ENCODE results near the gene IRAK1. TPM values are rescaled to one million over a fixed set of nuclear protein-coding genes. Genes with fewer than 3 reads are reported as not detected.

IRAK1 gene
- polyA plus RNA-seq, 1 donor = 53.8 TPM

- WGBS (ENCODE audit: insufficient coverage, low lambda C conversion rate) = no CpG with 5 or more reads among the region's 20 CpGs
- peaks cover 30% of the 10 kb centered on the region for H3K36me3 ChIP-seq (ENCODE audit: control insufficient read depth, insufficient read depth, low read length)
- no peaks in the 10 kb centered on the region for H3K9me3 ChIP-seq (ENCODE audit: control insufficient read depth, low read depth, low read length)
- H3K4me1 ChIP-seq (ENCODE audit: control insufficient read depth, insufficient read depth, low read length) = peaks cover 40% of the 10 kb centered on the region
- H3K27me3 ChIP-seq (ENCODE audit: control insufficient read depth, insufficient read depth, low read length) = no peaks in the 10 kb centered on the region
- H3K4me3 ChIP-seq (ENCODE audit: low read length) = no peak overlapping the region
- H3K27ac ChIP-seq (ENCODE audit: low read length) = peak overlapping the region; percentile 80
- peak in 1 of 2 donors; percentile 34 for DNase-seq
Measured at GRCh38 chrX:154013614-154014360, 5.9 kb downstream of the IRAK1 start.

- Histone ChIP-seq H3K27ac (ENCODE audit: low read length) (peak overlapping the region; percentile 80), H3K9me3 (ENCODE audit: control insufficient read depth, low read depth, low read length) (no peaks in the 10 kb centered on the region), H3K27me3 (ENCODE audit: control insufficient read depth, insufficient read depth, low read length) (no peaks in the 10 kb centered on the region), H3K4me1 (ENCODE audit: control insufficient read depth, insufficient read depth, low read length) (peaks cover 36% of the 10 kb centered on the region), H3K4me3 (ENCODE audit: low read length) (no peak overlapping the region), H3K36me3 (ENCODE audit: control insufficient read depth, insufficient read depth, low read length) (peaks cover 30% of the 10 kb centered on the region)
- WGBS (ENCODE audit: insufficient coverage, low lambda C conversion rate) = no CpG with 5 or more reads among the region's 17 CpGs
- peak; percentile 35 to 36 for DNase-seq
Measured at GRCh38 chrX:154013001-154013421, 6.7 kb downstream of the IRAK1 start.

- H3K27ac ChIP-seq (ENCODE audit: low read length) = peak overlapping the region; percentile 80
- peaks cover 26% of the 10 kb centered on the region for H3K36me3 ChIP-seq (ENCODE audit: control insufficient read depth, insufficient read depth, low read length)
- H3K27me3 ChIP-seq (ENCODE audit: control insufficient read depth, insufficient read depth, low read length) = no peaks in the 10 kb centered on the region
- no CpG with 5 or more reads among the region's 17 CpGs for WGBS (ENCODE audit: insufficient coverage, low lambda C conversion rate)
- no peak overlapping the region for H3K4me3 ChIP-seq (ENCODE audit: low read length)
- peak; percentile 35 to 50 for DNase-seq
- no peaks in the 10 kb centered on the region for H3K9me3 ChIP-seq (ENCODE audit: control insufficient read depth, low read depth, low read length)
- H3K4me1 ChIP-seq (ENCODE audit: control insufficient read depth, insufficient read depth, low read length) = peaks cover 34% of the 10 kb centered on the region
Measured at GRCh38 chrX:154012336-154012991, 7.2 kb downstream of the IRAK1 start.

GRCh38 chrX:154011376-154012335 is 8.0 kb downstream of the IRAK1 start:
- no peak for DNase-seq
- no CpG with 5 or more reads among the region's 18 CpGs for WGBS (ENCODE audit: insufficient coverage, low lambda C conversion rate)
- H3K4me1 ChIP-seq (ENCODE audit: control insufficient read depth, insufficient read depth, low read length) = peaks cover 34% of the 10 kb centered on the region
- peaks cover 18% of the 10 kb centered on the region for H3K36me3 ChIP-seq (ENCODE audit: control insufficient read depth, insufficient read depth, low read length)
- no peaks in the 10 kb centered on the region for H3K27me3 ChIP-seq (ENCODE audit: control insufficient read depth, insufficient read depth, low read length)
- H3K9me3 ChIP-seq (ENCODE audit: control insufficient read depth, low read depth, low read length) = no peaks in the 10 kb centered on the region
- peak overlapping the region; percentile 80 for H3K27ac ChIP-seq (ENCODE audit: low read length)
- H3K4me3 ChIP-seq (ENCODE audit: low read length) = no peak overlapping the region

- H3K27me3 ChIP-seq (ENCODE audit: control insufficient read depth, insufficient read depth, low read length) = no peaks in the 10 kb centered on the region
- H3K4me3 ChIP-seq (ENCODE audit: low read length) = no peak overlapping the region
- H3K9me3 ChIP-seq (ENCODE audit: control insufficient read depth, low read depth, low read length) = no peaks in the 10 kb centered on the region
- H3K27ac ChIP-seq (ENCODE audit: low read length) = peak overlapping the region; percentile 90
- H3K4me1 ChIP-seq (ENCODE audit: control insufficient read depth, insufficient read depth, low read length) = peaks cover 34% of the 10 kb centered on the region
- WGBS (ENCODE audit: insufficient coverage, low lambda C conversion rate) = no CpG with 5 or more reads among the region's 18 CpGs
- DNase-seq = peak; percentile 83 to 87
- peaks cover 7% of the 10 kb centered on the region for H3K36me3 ChIP-seq (ENCODE audit: control insufficient read depth, insufficient read depth, low read length)
Measured at GRCh38 chrX:154010330-154011087, 9.2 kb downstream of the IRAK1 start.

GRCh38 chrX:154008521-154008920 is 11.2 kb downstream of the IRAK1 start:
- H3K27me3 ChIP-seq (ENCODE audit: control insufficient read depth, insufficient read depth, low read length) = no peaks in the 10 kb centered on the region
- WGBS (ENCODE audit: insufficient coverage, low lambda C conversion rate) = no CpG with 5 or more reads among the region's 4 CpGs
- no peak overlapping the region for H3K4me3 ChIP-seq (ENCODE audit: low read length)
- H3K4me1 ChIP-seq (ENCODE audit: control insufficient read depth, insufficient read depth, low read length) = peaks cover 30% of the 10 kb centered on the region
- no peaks in the 10 kb centered on the region for H3K9me3 ChIP-seq (ENCODE audit: control insufficient read depth, low read depth, low read length)
- no peak overlapping the region for H3K27ac ChIP-seq (ENCODE audit: low read length)
- peaks cover 7% of the 10 kb centered on the region for H3K36me3 ChIP-seq (ENCODE audit: control insufficient read depth, insufficient read depth, low read length)
- DNase-seq = no peak

- no peak overlapping the region for H3K4me3 ChIP-seq (ENCODE audit: low read length)
- WGBS (ENCODE audit: insufficient coverage, low lambda C conversion rate) = no CpG with 5 or more reads among the region's 20 CpGs
- no peak overlapping the region for H3K27ac ChIP-seq (ENCODE audit: low read length)
- peaks cover 5% of the 10 kb centered on the region for H3K36me3 ChIP-seq (ENCODE audit: control insufficient read depth, insufficient read depth, low read length)
- no peak for DNase-seq
- H3K4me1 ChIP-seq (ENCODE audit: control insufficient read depth, insufficient read depth, low read length) = peaks cover 14% of the 10 kb centered on the region
- H3K27me3 ChIP-seq (ENCODE audit: control insufficient read depth, insufficient read depth, low read length) = no peaks in the 10 kb centered on the region
- H3K9me3 ChIP-seq (ENCODE audit: control insufficient read depth, low read depth, low read length) = no peaks in the 10 kb centered on the region
Measured at GRCh38 chrX:154006947-154007346, 12.8 kb downstream of the IRAK1 start.

GRCh38 chrX:154004315-154004714 is 15.4 kb downstream of the IRAK1 start:
- no peaks in the 10 kb centered on the region for H3K27me3 ChIP-seq (ENCODE audit: control insufficient read depth, insufficient read depth, low read length)
- WGBS (ENCODE audit: insufficient coverage, low lambda C conversion rate) = 100% methylated on average over 2 of the region's 11 CpGs
- no peaks in the 10 kb centered on the region for H3K9me3 ChIP-seq (ENCODE audit: control insufficient read depth, low read depth, low read length)
- H3K4me3 ChIP-seq (ENCODE audit: low read length) = no peak overlapping the region
- H3K4me1 ChIP-seq (ENCODE audit: control insufficient read depth, insufficient read depth, low read length) = peaks cover 4% of the 10 kb centered on the region
- no peak overlapping the region for H3K27ac ChIP-seq (ENCODE audit: low read length)
- no peak for DNase-seq
- no peaks in the 10 kb centered on the region for H3K36me3 ChIP-seq (ENCODE audit: control insufficient read depth, insufficient read depth, low read length)

- peaks cover 5% of the 10 kb centered on the region for H3K4me1 ChIP-seq (ENCODE audit: control insufficient read depth, insufficient read depth, low read length)
- H3K36me3 ChIP-seq (ENCODE audit: control insufficient read depth, insufficient read depth, low read length) = no peaks in the 10 kb centered on the region
- H3K9me3 ChIP-seq (ENCODE audit: control insufficient read depth, low read depth, low read length) = no peaks in the 10 kb centered on the region
- H3K4me3 ChIP-seq (ENCODE audit: low read length) = no peak overlapping the region
- no peak overlapping the region for H3K27ac ChIP-seq (ENCODE audit: low read length)
- DNase-seq = no peak
- no CpG with 5 or more reads among the region's 17 CpGs for WGBS (ENCODE audit: insufficient coverage, low lambda C conversion rate)
- no peaks in the 10 kb centered on the region for H3K27me3 ChIP-seq (ENCODE audit: control insufficient read depth, insufficient read depth, low read length)
Measured at GRCh38 chrX:154002215-154002719, 17.4 kb downstream of the IRAK1 start.
